Activated CD8-positive, alpha-beta memory T cell treated with anti-CD3 and anti-CD28 coated beads, Interleukin-2, amount 10 ng/mL, durations not matched to agents 7 days and 5 days (primary cell): ENCODE data around the gene SLC22A12. TPM values are rescaled to one million over a fixed set of nuclear protein-coding genes. Genes with fewer than 3 reads are reported as not detected.
"Not testable (repeated sequence)": the region's sequence is repeated elsewhere in the genome, so short reads cannot be mapped to it uniquely, and the experiment has no call there.

Source experiments
- ATAC-seq: fragments of 150-1000 bp; cut with Tn5 transposase; one replicate; pipeline ENCODE4 v1.10.0; 2021; ENCODE audit warnings: moderate library complexity
- CTCF ChIA-PET: fragments of 350-600 bp; sonication (Branson Sonifier 250); formaldehyde crosslinking; loops from one replicate; lab custom pipeline; 2021; ENCODE audit warnings: antibody characterized with exemption; lab: Charles Lee
- DNase-seq: peaks from one replicate; pipeline ENCODE4 v3.0.0-alpha.2; 2020
- H3K27ac Mint-ChIP-seq: one replicate; pipeline ENCODE4 v1.8.0; 2021; ENCODE audit warnings: mild to moderate bottlenecking, mixed read lengths
- H3K27me3 Mint-ChIP-seq: one replicate; pipeline ENCODE4 v1.8.0; 2021; ENCODE audit warnings: mixed read lengths
- H3K36me3 Mint-ChIP-seq: one replicate; pipeline ENCODE4 v1.8.0; 2021; ENCODE audit warnings: mild to moderate bottlenecking, mixed read lengths
- H3K4me1 Mint-ChIP-seq: one replicate; pipeline ENCODE4 v1.8.0; 2021; ENCODE audit warnings: mixed read lengths
- H3K4me3 Mint-ChIP-seq: one replicate; pipeline ENCODE4 v1.8.0; 2021; ENCODE audit warnings: mild to moderate bottlenecking, moderate library complexity, mixed read lengths
- H3K9me3 Mint-ChIP-seq: one replicate; pipeline ENCODE4 v1.8.0; 2022; ENCODE audit warnings: low read depth, mixed read lengths
- total RNA-seq, 2 experiments: library from RNA; stranded (reverse); gene quantifications; one replicate each; pipeline ENCODE4 v1.2.3, GENCODE V29; 2021

Gene SLC22A12
- total RNA-seq, 2 experiments from 2014 or later = not detected

DNA sequence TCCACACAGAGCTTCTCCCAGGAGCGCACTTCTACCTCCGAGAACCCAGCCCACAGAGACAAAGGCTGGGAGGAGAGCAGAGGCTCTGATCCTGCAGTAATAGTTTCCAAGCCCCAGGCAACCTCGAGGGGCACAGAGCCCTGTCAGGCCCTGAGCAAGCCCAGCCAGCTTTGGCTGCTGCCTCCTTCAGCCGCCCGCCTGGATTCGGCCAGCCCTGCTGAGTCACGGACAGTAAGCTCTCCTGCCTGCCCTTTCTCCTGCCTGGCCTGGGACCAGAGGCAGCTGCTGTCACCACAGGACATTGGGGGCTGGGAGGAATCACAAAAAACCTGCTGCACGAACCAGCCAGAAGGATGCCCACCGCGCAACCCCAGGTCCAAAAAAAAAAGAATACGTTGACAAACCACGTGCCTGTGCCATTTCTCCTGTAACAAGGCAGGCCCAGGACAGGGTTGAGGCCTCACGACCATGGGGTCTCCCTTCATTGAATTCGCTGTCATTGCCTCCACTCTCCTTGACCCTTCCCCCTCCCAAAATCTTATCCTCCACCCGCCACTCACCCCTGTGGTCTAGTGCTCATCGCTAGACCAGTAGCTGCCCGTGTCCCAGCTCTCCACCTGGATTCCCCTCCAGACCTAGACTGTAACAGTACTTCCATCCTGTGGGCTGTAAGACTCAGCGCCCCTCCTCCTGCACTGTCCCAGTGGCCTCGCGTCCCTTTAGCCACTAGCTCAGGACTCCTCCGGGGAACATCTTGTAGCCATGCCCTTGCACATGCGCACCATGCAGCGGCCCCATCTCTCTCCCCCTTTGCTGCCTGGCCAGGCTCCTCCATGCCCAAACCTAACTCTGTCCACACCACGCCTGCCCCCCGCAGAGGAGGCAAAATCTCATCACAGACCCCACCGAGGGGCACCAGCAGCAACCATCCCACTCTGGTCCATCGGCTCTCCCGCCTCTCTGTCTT lies 7.4 kb upstream of the SLC22A12 start:
- no peak for ATAC-seq
- DNase-seq = no peak
- H3K4me3 Mint-ChIP-seq = no peak overlapping the region
- H3K9me3 Mint-ChIP-seq = peaks cover 4% of the 10 kb centered on the region
- H3K27me3 Mint-ChIP-seq = peaks cover 15% of the 10 kb centered on the region
- H3K4me1 Mint-ChIP-seq = no peaks in the 10 kb centered on the region
- CTCF ChIA-PET = interaction anchor here (1.3 kb wide), 1 partner anchor 134 kb away, joined by 4 read pairs; no protein-coding TSS in a partner anchor
- no peaks in the 10 kb centered on the region for H3K36me3 Mint-ChIP-seq
- no peak overlapping the region for H3K27ac Mint-ChIP-seq

DNA sequence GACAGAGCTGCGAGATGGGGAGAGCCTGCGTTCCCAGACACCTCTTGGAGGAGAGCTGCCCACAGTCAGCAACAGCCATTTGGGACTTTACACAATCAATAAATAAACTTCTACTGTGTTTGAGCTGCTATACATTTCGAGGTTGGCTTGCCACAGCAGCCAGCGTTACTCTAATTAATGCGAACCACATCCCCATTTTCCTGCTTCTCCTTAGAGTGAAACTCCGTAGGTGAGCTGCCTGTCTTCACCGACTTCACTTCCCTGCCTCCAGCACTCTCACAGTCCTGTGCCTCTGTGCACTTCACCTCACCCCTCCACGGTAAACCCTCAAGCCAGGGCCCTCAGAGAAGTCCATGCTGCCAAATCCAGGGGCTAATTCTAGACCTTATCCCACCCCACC lies 5.9 kb upstream of the SLC22A12 start:
- Mint-ChIP-seq H3K27me3 (peaks cover 17% of the 10 kb centered on the region), H3K9me3 (peaks cover 4% of the 10 kb centered on the region), H3K27ac (no peak overlapping the region), H3K4me1 (no peaks in the 10 kb centered on the region), H3K36me3 (no peaks in the 10 kb centered on the region), H3K4me3 (no peak overlapping the region)
- CTCF ChIA-PET = no interaction called here
- ATAC-seq (no peak), DNase-seq (no peak)

DNA sequence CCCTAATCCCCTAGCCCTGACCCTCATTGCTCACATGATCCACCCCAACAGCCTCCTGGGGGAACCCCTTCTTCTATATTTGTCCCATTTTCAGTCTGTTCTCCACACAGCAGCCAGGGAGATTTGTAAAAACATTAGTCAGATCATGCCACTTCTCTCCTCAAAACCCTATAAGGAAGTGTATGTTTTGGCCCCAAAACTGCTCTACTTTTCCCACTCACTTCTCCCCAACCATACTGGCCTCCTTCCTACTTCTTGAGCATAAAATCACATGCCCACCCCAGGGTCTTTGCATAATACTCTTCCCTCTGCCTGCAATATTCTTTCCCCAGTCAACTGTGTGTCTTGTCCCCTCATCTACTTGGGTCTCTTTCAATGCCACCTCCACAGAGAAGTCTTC lies 4.7 kb upstream of the SLC22A12 start:
- CTCF ChIA-PET = no interaction called here
- no peaks in the 10 kb centered on the region for H3K36me3 Mint-ChIP-seq
- H3K9me3 Mint-ChIP-seq = peaks cover 4% of the 10 kb centered on the region
- H3K27me3 Mint-ChIP-seq = peaks cover 17% of the 10 kb centered on the region
- ATAC-seq (no peak), DNase-seq (no peak)
- no peaks in the 10 kb centered on the region for H3K4me1 Mint-ChIP-seq
- H3K27ac Mint-ChIP-seq = no peak overlapping the region
- H3K4me3 Mint-ChIP-seq = no peak overlapping the region

DNA sequence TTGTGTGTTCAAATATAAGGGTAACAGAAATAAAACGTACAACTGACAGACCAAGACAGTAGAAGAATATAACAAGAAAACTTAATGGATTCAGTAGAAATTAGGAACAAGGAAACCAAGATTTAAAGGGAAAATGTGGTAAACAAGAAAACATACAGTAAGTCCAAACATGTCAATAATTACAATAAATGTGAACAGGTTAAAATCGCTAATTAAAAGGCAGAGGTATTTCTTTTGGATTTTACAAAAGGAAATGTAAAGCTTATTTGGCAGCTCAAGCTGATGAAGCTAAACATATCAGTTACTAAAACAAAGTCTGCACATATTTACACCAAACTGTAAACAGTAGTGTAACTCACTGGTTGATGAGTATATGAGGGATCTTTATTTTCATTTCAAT lies 2.3 kb upstream of the SLC22A12 start:
- H3K27ac Mint-ChIP-seq = no peak overlapping the region
- CTCF ChIA-PET = no interaction called here
- H3K4me3 Mint-ChIP-seq = no peak overlapping the region
- H3K36me3 Mint-ChIP-seq = no peaks in the 10 kb centered on the region
- H3K9me3 Mint-ChIP-seq = peaks cover 4% of the 10 kb centered on the region
- ATAC-seq = no peak
- no peak for DNase-seq
- H3K4me1 Mint-ChIP-seq = no peaks in the 10 kb centered on the region
- H3K27me3 Mint-ChIP-seq = peaks cover 17% of the 10 kb centered on the region

DNA sequence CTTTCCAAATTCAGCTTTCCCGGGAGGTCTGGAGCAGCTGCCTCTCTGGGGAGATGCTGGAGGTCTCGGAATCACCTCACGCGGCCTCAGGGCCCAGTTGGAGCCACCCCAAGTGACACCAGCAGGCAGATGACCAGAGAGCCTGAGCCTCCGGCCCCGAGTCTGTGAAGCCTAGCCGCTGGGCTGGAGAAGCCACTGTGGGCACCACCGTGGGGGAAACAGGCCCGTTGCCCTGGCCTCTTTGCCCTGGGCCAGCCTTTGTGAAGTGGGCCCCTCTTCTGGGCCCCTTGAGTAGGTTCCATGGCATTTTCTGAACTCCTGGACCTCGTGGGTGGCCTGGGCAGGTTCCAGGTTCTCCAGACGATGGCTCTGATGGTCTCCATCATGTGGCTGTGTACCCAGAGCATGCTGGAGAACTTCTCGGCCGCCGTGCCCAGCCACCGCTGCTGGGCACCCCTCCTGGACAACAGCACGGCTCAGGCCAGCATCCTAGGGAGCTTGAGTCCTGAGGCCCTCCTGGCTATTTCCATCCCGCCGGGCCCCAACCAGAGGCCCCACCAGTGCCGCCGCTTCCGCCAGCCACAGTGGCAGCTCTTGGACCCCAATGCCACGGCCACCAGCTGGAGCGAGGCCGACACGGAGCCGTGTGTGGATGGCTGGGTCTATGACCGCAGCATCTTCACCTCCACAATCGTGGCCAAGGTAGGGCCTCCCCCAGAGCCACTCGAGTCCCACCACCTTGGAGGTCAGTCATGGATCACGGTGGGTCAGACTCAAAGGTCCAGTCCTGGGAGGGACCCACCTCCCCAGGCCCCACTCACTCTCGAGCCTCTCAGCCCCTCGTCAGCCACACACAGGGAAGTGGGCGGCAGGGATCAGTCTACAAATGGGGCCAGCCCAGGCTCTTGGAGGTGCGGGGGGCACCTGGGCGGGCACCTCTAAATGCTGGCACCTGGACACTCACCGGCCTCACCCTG lies 525 bp downstream of the SLC22A12 start:
- Mint-ChIP-seq H3K36me3 (no peaks in the 10 kb centered on the region), H3K4me1 (no peaks in the 10 kb centered on the region), H3K27ac (no peak overlapping the region), H3K9me3 (peaks cover 4% of the 10 kb centered on the region), H3K4me3 (no peak overlapping the region), H3K27me3 (peaks cover 15% of the 10 kb centered on the region)
- DNase-seq = no peak
- CTCF ChIA-PET = no interaction called here
- no peak for ATAC-seq

DNA sequence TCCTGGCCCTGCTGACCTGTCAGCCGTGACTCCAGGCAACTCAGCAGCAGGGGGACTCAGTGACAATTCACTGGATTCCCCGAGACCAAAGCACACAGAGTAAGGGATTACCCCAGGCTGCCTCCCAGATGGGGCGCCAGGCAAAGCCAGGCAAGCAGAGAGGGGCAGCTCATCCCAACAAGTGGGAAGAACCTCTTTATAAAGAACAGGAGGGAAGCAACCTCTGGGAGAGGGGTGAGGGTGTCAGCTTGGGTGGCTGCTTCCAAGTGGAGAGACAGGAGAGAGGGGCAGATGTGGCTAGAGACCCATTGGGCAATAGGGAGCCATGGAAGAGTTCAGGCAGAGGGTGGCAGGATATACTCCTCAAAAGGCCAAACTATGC lies 1.2 kb downstream of the SLC22A12 start:
- CTCF ChIA-PET = no interaction called here
- Mint-ChIP-seq H3K4me1 (no peaks in the 10 kb centered on the region), H3K36me3 (no peaks in the 10 kb centered on the region), H3K27ac (no peak overlapping the region), H3K9me3 (peaks cover 4% of the 10 kb centered on the region), H3K4me3 (no peak overlapping the region), H3K27me3 (peaks cover 13% of the 10 kb centered on the region)
- DNase-seq = no peak
- no peak for ATAC-seq

DNA sequence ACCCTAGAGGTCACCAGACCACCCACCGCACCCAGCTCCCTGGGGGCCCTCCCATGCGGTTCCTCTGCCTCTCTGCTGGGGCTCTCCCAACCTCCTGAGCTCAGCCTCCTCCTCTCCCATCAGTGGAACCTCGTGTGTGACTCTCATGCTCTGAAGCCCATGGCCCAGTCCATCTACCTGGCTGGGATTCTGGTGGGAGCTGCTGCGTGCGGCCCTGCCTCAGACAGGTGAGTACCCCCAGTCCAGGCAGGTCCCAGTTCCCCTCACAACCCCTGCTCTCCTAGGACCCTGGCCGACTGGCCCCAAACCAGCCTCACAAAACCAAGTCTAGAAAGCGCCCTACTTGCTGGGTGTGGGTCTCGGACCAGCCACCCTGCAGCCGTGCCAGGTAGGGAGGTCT lies 1.6 kb downstream of the SLC22A12 start:
- Mint-ChIP-seq H3K4me1 (no peaks in the 10 kb centered on the region), H3K9me3 (peaks cover 4% of the 10 kb centered on the region), H3K36me3 (no peaks in the 10 kb centered on the region), H3K4me3 (no peak overlapping the region), H3K27me3 (peaks cover 13% of the 10 kb centered on the region), H3K27ac (no peak overlapping the region)
- ATAC-seq = no peak
- no peak for DNase-seq
- CTCF ChIA-PET = no interaction called here

DNA sequence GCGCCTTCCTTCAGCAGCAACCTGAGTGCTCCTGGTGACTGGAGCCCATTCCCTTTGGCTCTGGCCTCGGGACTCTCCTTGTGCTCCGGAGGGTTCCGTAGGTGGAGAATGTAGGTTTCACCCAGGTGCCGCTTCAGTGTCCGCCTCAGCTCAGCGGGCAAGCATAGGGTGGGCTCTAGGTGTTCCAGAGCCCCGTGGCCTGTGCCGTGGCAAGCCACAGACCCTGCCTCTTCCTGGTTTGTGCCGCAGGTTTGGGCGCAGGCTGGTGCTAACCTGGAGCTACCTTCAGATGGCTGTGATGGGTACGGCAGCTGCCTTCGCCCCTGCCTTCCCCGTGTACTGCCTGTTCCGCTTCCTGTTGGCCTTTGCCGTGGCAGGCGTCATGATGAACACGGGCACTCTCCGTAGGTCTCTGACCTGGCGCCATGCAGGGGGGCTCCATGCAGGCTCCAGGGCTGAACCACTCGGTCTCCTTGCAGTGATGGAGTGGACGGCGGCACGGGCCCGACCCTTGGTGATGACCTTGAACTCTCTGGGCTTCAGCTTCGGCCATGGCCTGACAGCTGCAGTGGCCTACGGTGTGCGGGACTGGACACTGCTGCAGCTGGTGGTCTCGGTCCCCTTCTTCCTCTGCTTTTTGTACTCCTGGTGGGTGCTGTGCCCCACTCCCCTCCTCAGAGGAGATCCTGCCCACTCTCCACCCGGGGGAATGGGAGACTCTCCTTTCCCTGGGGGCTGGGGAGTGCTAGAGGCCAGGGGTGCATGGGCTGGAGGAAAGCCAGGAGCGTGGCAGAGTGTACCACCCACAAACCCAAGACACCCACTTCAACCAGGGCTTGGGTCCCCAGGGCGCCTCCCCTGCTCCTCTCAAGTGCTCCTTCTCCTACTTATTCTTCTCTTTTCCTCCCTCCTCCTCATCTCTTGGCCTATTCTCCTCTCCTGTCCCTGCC lies 2.4 kb downstream of the SLC22A12 start:
- peaks cover 6% of the 10 kb centered on the region for H3K27me3 Mint-ChIP-seq
- no peaks in the 10 kb centered on the region for H3K4me1 Mint-ChIP-seq
- H3K27ac Mint-ChIP-seq = no peak overlapping the region
- H3K36me3 Mint-ChIP-seq = no peaks in the 10 kb centered on the region
- ATAC-seq (no peak), DNase-seq (no peak)
- CTCF ChIA-PET = no interaction called here
- no peaks in the 10 kb centered on the region for H3K9me3 Mint-ChIP-seq
- H3K4me3 Mint-ChIP-seq = no peak overlapping the region

DNA sequence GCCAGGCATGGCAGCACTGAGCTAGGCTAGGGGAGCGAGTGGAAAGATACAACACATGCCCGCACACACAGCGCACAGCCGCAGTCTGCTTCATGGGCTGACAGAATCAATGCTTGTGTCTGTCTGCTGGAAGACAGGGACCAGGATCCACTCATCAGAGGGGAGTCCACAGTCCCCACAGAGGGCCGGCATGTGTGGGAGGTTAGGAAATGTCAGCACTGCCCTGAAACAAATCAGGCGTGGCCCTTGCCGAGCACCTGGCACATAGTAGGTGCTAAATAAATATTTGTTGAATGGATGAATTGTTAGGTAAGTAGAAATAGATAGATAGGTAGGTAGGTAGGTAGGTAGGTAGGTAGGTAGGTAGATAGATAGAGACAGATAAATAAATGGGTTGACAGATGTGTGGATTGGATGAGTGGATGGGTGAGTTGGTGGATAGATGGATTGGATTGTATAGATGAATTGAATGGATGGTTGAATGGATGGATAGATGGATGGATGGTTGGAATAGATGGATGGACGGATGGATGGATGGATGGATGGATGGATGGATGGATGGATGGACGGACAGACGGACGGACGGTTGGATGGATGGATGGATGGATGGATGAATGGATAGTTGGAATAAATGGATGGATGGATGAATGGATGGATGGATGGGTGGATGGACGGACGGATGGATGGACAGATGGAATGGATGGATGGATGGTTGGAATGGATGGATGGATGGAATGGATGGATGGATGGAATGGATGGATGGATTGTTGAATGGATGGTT lies 3.3 kb downstream of the SLC22A12 start:
- no peaks in the 10 kb centered on the region for H3K4me1 Mint-ChIP-seq
- no peak for DNase-seq
- no peaks in the 10 kb centered on the region for H3K36me3 Mint-ChIP-seq
- no peak for ATAC-seq
- CTCF ChIA-PET = no interaction called here
- no peaks in the 10 kb centered on the region for H3K9me3 Mint-ChIP-seq
- no peak overlapping the region for H3K4me3 Mint-ChIP-seq
- no peak overlapping the region for H3K27ac Mint-ChIP-seq
- peaks cover under 1% of the 10 kb centered on the region for H3K27me3 Mint-ChIP-seq

DNA sequence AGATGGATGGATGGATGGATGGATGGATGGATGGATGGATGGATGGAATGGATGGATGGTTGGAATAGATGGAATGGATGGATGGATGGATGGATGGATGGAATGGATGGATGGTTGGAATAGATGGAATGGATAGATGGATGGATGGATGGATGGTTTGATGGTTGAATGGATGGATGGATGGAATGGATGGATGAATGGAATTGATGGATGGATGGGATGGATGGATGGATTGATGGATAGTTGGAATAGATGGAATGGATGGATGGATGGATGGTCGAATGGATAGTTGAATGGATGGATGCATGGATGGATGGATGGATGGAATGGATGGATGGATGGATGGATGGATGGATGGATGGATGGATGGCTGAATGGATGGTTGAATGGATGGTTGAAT lies 4.9 kb downstream of the SLC22A12 start:
- CTCF ChIA-PET, H3K36me3 Mint-ChIP-seq, H3K27ac Mint-ChIP-seq, H3K4me3 Mint-ChIP-seq, ATAC-seq, H3K4me1 Mint-ChIP-seq, H3K9me3 Mint-ChIP-seq, DNase-seq, H3K27me3 Mint-ChIP-seq: not testable (repeated sequence)

DNA sequence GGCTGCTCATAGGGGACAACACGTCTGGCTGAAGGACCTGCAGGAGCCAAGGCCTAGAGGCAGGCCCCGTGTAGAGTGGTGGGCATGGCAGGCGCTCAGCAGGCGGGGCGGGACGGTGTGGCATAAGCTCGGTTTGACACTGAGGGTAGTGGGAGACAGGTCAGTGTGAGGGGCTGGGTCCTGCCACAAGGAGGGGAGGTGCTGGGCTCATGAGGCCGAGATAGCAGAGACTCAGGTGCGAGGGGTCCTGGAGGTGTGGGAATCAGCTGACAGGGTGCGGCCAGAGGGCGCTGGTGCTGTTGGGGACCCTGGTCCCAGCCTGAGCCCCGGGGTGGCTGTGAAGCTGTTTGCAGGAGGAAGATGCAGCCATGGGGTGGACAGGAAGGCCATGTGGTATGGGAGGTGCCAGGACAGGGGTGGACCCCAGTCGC lies 6.7 kb downstream of the SLC22A12 start:
- DNase-seq = no peak
- CTCF ChIA-PET = no interaction called here
- Mint-ChIP-seq H3K9me3 (no peaks in the 10 kb centered on the region), H3K36me3 (no peaks in the 10 kb centered on the region), H3K4me3 (no peak overlapping the region), H3K4me1 (no peaks in the 10 kb centered on the region), H3K27me3 (no peaks in the 10 kb centered on the region), H3K27ac (no peak overlapping the region)
- ATAC-seq = no peak

DNA sequence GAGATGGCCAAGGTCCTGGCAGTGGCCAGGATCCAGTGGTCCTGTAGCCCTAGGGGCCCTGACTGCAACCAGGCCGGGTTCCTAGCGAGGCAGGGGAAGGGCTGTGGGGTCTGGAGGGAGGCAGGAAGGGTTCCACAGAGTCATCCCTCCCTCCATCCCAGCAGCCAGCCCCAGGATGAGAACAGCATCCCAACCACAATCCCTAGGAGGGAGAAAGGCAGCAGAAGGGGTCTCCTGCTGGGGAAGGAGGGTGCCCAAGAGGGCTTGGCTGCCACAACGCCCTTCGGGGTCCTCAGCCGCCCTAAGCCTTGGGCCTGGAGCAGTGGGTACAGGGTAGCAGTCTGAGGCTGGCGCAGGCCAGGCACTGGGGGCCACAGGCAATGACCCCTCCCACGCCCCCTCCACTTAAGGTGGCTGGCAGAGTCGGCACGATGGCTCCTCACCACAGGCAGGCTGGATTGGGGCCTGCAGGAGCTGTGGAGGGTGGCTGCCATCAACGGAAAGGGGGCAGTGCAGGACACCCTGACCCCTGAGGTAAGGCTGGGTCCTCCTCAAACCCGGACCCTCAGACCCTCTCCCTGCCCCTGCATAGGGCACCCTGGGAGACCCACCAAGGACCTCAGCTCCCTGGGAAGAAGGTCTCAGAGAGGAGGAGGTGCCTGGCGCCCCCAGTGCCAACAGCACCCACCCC lies 7.2 kb downstream of the SLC22A12 start:
- no peaks in the 10 kb centered on the region for H3K36me3 Mint-ChIP-seq
- no peaks in the 10 kb centered on the region for H3K27me3 Mint-ChIP-seq
- CTCF ChIA-PET = no interaction called here
- ATAC-seq (no peak), DNase-seq (no peak)
- no peaks in the 10 kb centered on the region for H3K9me3 Mint-ChIP-seq
- H3K4me1 Mint-ChIP-seq = no peaks in the 10 kb centered on the region
- H3K27ac Mint-ChIP-seq = no peak overlapping the region
- no peak overlapping the region for H3K4me3 Mint-ChIP-seq
